HepG2 (cell line): ENCODE measurements around the gene TMEM114. TPM values are rescaled to one million over a fixed set of nuclear protein-coding genes. Genes with fewer than 3 reads are reported as not detected.

ENCODE experiments used
- ATAC-seq: fragments of 200-7000 bp; cut with Tn5 transposase; 3 replicates; pipeline ENCODE4 v1.9.1; 2020; ENCODE audit warnings: mild to moderate bottlenecking, moderate library complexity
- BruUV-seq: library from RNA; stranded (reverse); fragments of 400-500 nt; replicated peaks from 2 replicates; lab custom pipeline; 2021; lab: Mats Ljungman, UMichigan
- CTCF ChIA-PET: fragments of 300-600 bp; formaldehyde crosslinking; extraction: SDS; loops from one replicate; lab custom pipeline; 2021; ENCODE audit warnings: low total read pairs, inconsistent platforms, low intra/inter-chr PET ratio; lab: Yijun Ruan, JAX
- POLR2A ChIA-PET: fragments of 350-600 bp; sonication (Branson Sonifier 250); formaldehyde crosslinking; loops from one replicate; lab custom pipeline; 2020; ENCODE audit warnings: antibody characterized with exemption, inconsistent platforms; lab: Yijun Ruan, JAX
- DNase-seq: peaks from one replicate; pipeline ENCODE4 v3.0.0-alpha.2; 2015; ENCODE audit warnings: low spot score
- FAIRE-seq: peaks from 3 replicates; lab custom pipeline; 2011; peaks lifted over from hg19 to GRCh38; lab: Jason Lieb, UNC
- H2AFZ ChIP-seq: one replicate; pipeline ENCODE4 v1.6.1; 2011; ENCODE audit warnings: low read length, inconsistent platforms
- H3K27ac ChIP-seq: fragments of 300-600 bp; 3 replicates; pipeline ENCODE4 v1.8.0; 2011; ENCODE audit warnings: mixed run types, mild to moderate bottlenecking, mixed read lengths, low read length, inconsistent platforms; ENCODE audit not compliant: insufficient read depth; ENCODE audit errors: extremely low read length
- H3K27me3 ChIP-seq, 2 experiments: fragments of 200-600 bp in 1 of 2; 2 replicates in 1 of 2; 3 replicates in 1 of 2; pipeline versions ENCODE4 v1.6.0 to v1.8.0; 2011; ENCODE audit warnings: low read length in 2 of 2, mild to moderate bottlenecking in 2 of 2, moderate library complexity in 2 of 2, inconsistent platforms in 1 of 2; ENCODE audit not compliant: insufficient read depth in 2 of 2, control insufficient read depth in 1 of 2
- H3K36me3 ChIP-seq, 2 experiments: fragments of 200-600 bp in 1 of 2; replicated peaks in 1 of 2; 2 replicates in 1 of 2; 3 replicates in 1 of 2; pipeline versions ENCODE4 v1.5.1 to v1.8.0; 2011; ENCODE audit warnings: low read length in 2 of 2, inconsistent platforms in 1 of 2; ENCODE audit not compliant: insufficient read depth in 2 of 2, control insufficient read depth in 1 of 2
- H3K4me1 ChIP-seq: 2 replicates; pipeline ENCODE4 v1.5.1; 2012; ENCODE audit warnings: low read length, inconsistent platforms; ENCODE audit not compliant: insufficient read depth
- H3K4me2 ChIP-seq: 2 replicates; pipeline ENCODE4 v1.6.0; 2011; ENCODE audit warnings: low read depth, low read length, inconsistent platforms
- H3K4me3 ChIP-seq, 3 experiments: fragments of 200-600 bp in 1 of 3; sonication (generic), shearing (Covaris generic) in 1 of 3; replicated peaks in 1 of 3; 2 replicates each; pipeline ENCODE4 v1.5.1; 2011 to 2016; ENCODE audit warnings: low read length in 3 of 3, inconsistent platforms in 2 of 3, low read depth in 2 of 3, mild to moderate bottlenecking in 2 of 3, control low read depth in 1 of 3, mixed read lengths in 1 of 3; ENCODE audit not compliant: insufficient read depth in 1 of 3
- H3K79me2 ChIP-seq: one replicate; pipeline ENCODE4 v1.6.1; 2011; ENCODE audit warnings: low read length, inconsistent platforms; ENCODE audit not compliant: insufficient read depth
- H3K9ac ChIP-seq: 2 replicates; pipeline ENCODE4 v1.6.0; 2011; ENCODE audit warnings: mild to moderate bottlenecking, low read depth, low read length, inconsistent platforms; ENCODE audit not compliant: insufficient read depth
- H3K9me3 ChIP-seq: 2 replicates; pipeline ENCODE4 v1.5.1; 2012; ENCODE audit warnings: mild to moderate bottlenecking, low read length
- H4K20me1 ChIP-seq: 2 replicates; pipeline ENCODE4 v1.6.0; 2011; ENCODE audit warnings: inconsistent platforms, mild to moderate bottlenecking, low read length, moderate library complexity; ENCODE audit not compliant: insufficient read depth
- ATF7 ChIP-seq, 2 experiments: fragments of 450-650 bp in 1 of 2; sonication (generic) in 1 of 2; formaldehyde crosslinking in 1 of 2; IDR thresholded peaks; 2 replicates each; pipeline versions ENCODE4 v1.4.0 to v1.6.1; 2016 to 2020; ENCODE audit warnings: antibody characterized with exemption in 1 of 2, mild to moderate bottlenecking in 1 of 2, missing genetic modification reagents in 1 of 2
- CENPBD1 ChIP-seq: sonication (generic); formaldehyde crosslinking; IDR thresholded peaks from 2 replicates; pipeline ENCODE4 v1.8.0; 2022; ENCODE audit warnings: missing genetic modification reagents, low read depth, mild to moderate bottlenecking, borderline replicate concordance
- CHD2 ChIP-seq: IDR thresholded peaks from 2 replicates; pipeline ENCODE4 v1.6.1; 2011; ENCODE audit warnings: low read depth, low read length, improper control_type of control experiment
- GTF2F1 ChIP-seq: fragments of 150-350 bp; IDR thresholded peaks from 2 replicates; pipeline ENCODE4 v1.6.1; 2014; ENCODE audit warnings: low read length
- HDAC6 ChIP-seq: fragments of 200-600 bp; sonication (generic); IDR thresholded peaks from 2 replicates; pipeline ENCODE4 v1.7.0; 2017; ENCODE audit warnings: mild to moderate bottlenecking, antibody characterized with exemption, low read length, low read depth
- MXD3 ChIP-seq: IDR thresholded peaks from 2 replicates; pipeline ENCODE4 v1.6.1; 2016; ENCODE audit warnings: mild to moderate bottlenecking, missing biosample characterization, missing genetic modification reagents
- NFRKB ChIP-seq: fragments of 450-650 bp; IDR thresholded peaks from 2 replicates; pipeline ENCODE4 v1.6.1; 2017
- SIN3A ChIP-seq: IDR thresholded peaks from 2 replicates; pipeline ENCODE4 v1.6.1; 2011; ENCODE audit warnings: low read depth, mild to moderate bottlenecking, control low read depth, low read length, borderline replicate concordance
- SNAPC4 ChIP-seq: sonication (generic); formaldehyde crosslinking; IDR thresholded peaks from 2 replicates; pipeline ENCODE4 v1.4.0; 2020; ENCODE audit warnings: mild to moderate bottlenecking, missing genetic modification reagents
- SRSF1 ChIP-seq: fragments of 200-400 bp; formaldehyde crosslinking; optimal IDR thresholded peaks from 2 replicates; pipeline ENCODE3; 2017; ENCODE audit warnings: mild to moderate bottlenecking, low read depth, low read length, moderate library complexity
- SRY ChIP-seq: sonication (generic); formaldehyde crosslinking; IDR thresholded peaks from 2 replicates; pipeline ENCODE4 v1.8.0; 2022; ENCODE audit warnings: mild to moderate bottlenecking, missing genetic modification reagents
- YY1 ChIP-seq: IDR thresholded peaks from 2 replicates; pipeline ENCODE4 v1.6.1; 2011; ENCODE audit warnings: low read length, low read depth, moderate library complexity, mild to moderate bottlenecking; ENCODE audit not compliant: insufficient read depth, insufficient replicate concordance
- ZNF12 ChIP-seq: sonication (generic); formaldehyde crosslinking; IDR thresholded peaks from 2 replicates; pipeline ENCODE4 v1.5.0; 2020; ENCODE audit warnings: missing genetic modification reagents
- ZNF337 ChIP-seq: sonication (generic); formaldehyde crosslinking; IDR thresholded peaks from 2 replicates; pipeline ENCODE4 v1.5.1; 2020; ENCODE audit warnings: missing genetic modification reagents, low read depth, mild to moderate bottlenecking, borderline replicate concordance
- ZNF496 ChIP-seq: sonication (generic); formaldehyde crosslinking; IDR thresholded peaks from 2 replicates; pipeline ENCODE4 v1.8.1; 2023; ENCODE audit warnings: mild to moderate bottlenecking, moderate library complexity, missing genetic modification reagents; ENCODE audit not compliant: insufficient replicate concordance
- ZNF652 ChIP-seq: IDR thresholded peaks from 2 replicates; pipeline ENCODE4 v1.6.1; 2016; ENCODE audit warnings: low read depth, borderline replicate concordance
- ZNF7 ChIP-seq: IDR thresholded peaks from 2 replicates; pipeline ENCODE4 v1.6.1; 2016; ENCODE audit warnings: missing biosample characterization, missing genetic modification reagents
- ZSCAN25 ChIP-seq: sonication (generic); formaldehyde crosslinking; IDR thresholded peaks from 2 replicates; pipeline ENCODE4 v1.8.0; 2022; ENCODE audit warnings: mild to moderate bottlenecking, missing genetic modification reagents
- ZSCAN31 ChIP-seq: sonication (generic); formaldehyde crosslinking; IDR thresholded peaks from 2 replicates; pipeline ENCODE4 v1.5.0; 2020; ENCODE audit warnings: low read depth, mild to moderate bottlenecking, missing genetic modification reagents
- WGBS: methylation state at CpG from one replicate; pipeline ENCODE4 v1.1.6; 2017; ENCODE audit warnings: low lambda C conversion rate; 5-methylcytosine and 5-hydroxymethylcytosine counted together
- in situ Hi-C: cut with HindIII; loops from 2 replicates; pipeline ENCODE4 v1.10.0; 2017; ENCODE audit warnings: low pct_unique_long_range_greater_than_20kb; ENCODE audit not compliant: extremely low pct_ligation_motif_present
- intact Hi-C: fragments of 100-400 bp; cut with micrococcal nuclease; formaldehyde crosslinking; loops from one replicate; pipeline ENCODE4 v1.10.0; 2022; ENCODE audit not compliant: unreplicated experiment
- polyA plus RNA-seq, 8 experiments: library from polyadenylated mRNA; depleted of rRNA in 3 of 8; stranded (reverse) in 7 of 8; unstranded in 1 of 8; fragments of >200 nt; fragmentation: Illumina TruSeq in 4 of 8; extraction: Trizol in 4 of 8; gene quantifications; 2 replicates each; pipeline versions ENCODE4 v1.2.1 to v1.2.3, GENCODE V29; 2011 to 2016; ENCODE audit warnings: low read depth in 4 of 8, missing spikeins in 1 of 8, mixed read lengths in 1 of 8; ENCODE audit not compliant: insufficient read depth in 1 of 8
- total RNA-seq, 5 experiments: library from RNA; depleted of rRNA; stranded (reverse); fragments of >200 nt; fragmentation: Illumina TruSeq; extraction: Trizol; gene quantifications; 2 replicates each; pipeline ENCODE4 v1.2.3, GENCODE V29; 2016; ENCODE audit warnings: low read depth in 1 of 5

Gene TMEM114
- total and polyA plus RNA-seq, 2 of the 13 experiments (the other 11 are each of a cell fraction or from before 2014, with no cell fraction given) = not detected

- ATAC-seq (peak; percentile 8), FAIRE-seq (no peak), DNase-seq (no peak)
- no peaks in the 10 kb centered on the region for H3K9me3 ChIP-seq
- peak overlapping the region in 2 of 3 experiments; percentile 18 to 53; a peak in 2 of 6 replicates for H3K4me3 ChIP-seq
- peaks cover 56% of the 10 kb centered on the region for H3K4me1 ChIP-seq
- no peak overlapping the region for H3K27ac ChIP-seq
- no peak overlapping the region; the same call in 1 of the 2 replicates for H3K9ac ChIP-seq
- ChIA-PET CTCF (interaction anchor here (5.1 to 5.6 kb wide), 2 partner anchors 65 to 85 kb away, joined by 39 to 154 read pairs; no protein-coding TSS in a partner anchor), POLR2A (interaction anchor here (1.2 kb wide), 1 partner anchor 293 kb away, joined by 4 read pairs; no protein-coding TSS in a partner anchor)
- H3K27me3 ChIP-seq = 0 out of 5 replicates have a peak, but pooled peaks cover 0 to 3% of the 10 kb centered on the region in 2 experiments
- H3K79me2 ChIP-seq = no peaks in the 10 kb centered on the region
- H4K20me1 ChIP-seq = no peaks in the 10 kb centered on the region
- intact Hi-C loops = loop anchor here (5.0 to 10.0 kb wide), 2 partner anchors 173 to 565 kb away; no protein-coding TSS in a partner anchor
- 67% methylated on average over 35 of the region's 35 CpGs for WGBS
- in situ Hi-C loops = loop anchor here (5.0 kb wide), 4 partner anchors 53 to 313 kb away; partner anchors contain the start of genes LITAFD, METTL22, PMM2 and TMEM186
- no peak overlapping the region for H2AFZ ChIP-seq
- no peaks in the 10 kb centered on the region for H3K36me3 ChIP-seq
- no TSS peak for BruUV-seq
- H3K4me2 ChIP-seq = peak overlapping the region; percentile 87
- TF ChIP-seq SRSF1 = peak; percentile 31
- no peak for TF ChIP-seq CHD2
- TF ChIP-seq ZNF337 = no peak
- TF ChIP-seq SIN3A = no peak
- TF ChIP-seq MXD3 (CRISPR knock-in tag) = 0 out of 2 replicates have a peak, but pooled peaks have one; percentile 55
- TF ChIP-seq ZSCAN31 = no peak
- TF ChIP-seq HDAC6 = no peak
- TF ChIP-seq SNAPC4 (CRISPR knock-in tag) = no peak
- no peak for TF ChIP-seq ATF7 (IDR thresholded peaks at IDR 0.05)
- TF ChIP-seq ATF7 (CRISPR knock-in tag; IDR thresholded peaks at IDR 0.05) = no peak
- TF ChIP-seq SRY (CRISPR knock-in tag) = no peak
- no peak for TF ChIP-seq YY1
- no peak for TF ChIP-seq ZNF496
- TF ChIP-seq ZNF7 (CRISPR knock-in tag) = peak; percentile 39; the same call in 1 of the 2 replicates
- TF ChIP-seq ZNF652 = no peak
- peak; percentile 95 for TF ChIP-seq ZSCAN25 (CRISPR knock-in tag)
- TF ChIP-seq ZNF12 = no peak
- TF ChIP-seq NFRKB = no peak
- no peak for TF ChIP-seq GTF2F1
- TF ChIP-seq CENPBD1 (CRISPR knock-in tag) = no peak
Observed at GRCh38 chr16:8569650-8570346, 20.5 kb downstream of the TMEM114 start.
